GM18505 (cell line): ENCODE data around the gene FDXACB1.

Experiments
- ATAC-seq: cut with Tn5 transposase; IDR thresholded peaks from one replicate; pipeline ENCODE4 v1.9.1; 2021; ENCODE audit not compliant: unreplicated experiment
- POLR2A ChIP-seq: IDR thresholded peaks from 4 replicates; pipeline ENCODE4 v1.6.1; 2011; ENCODE audit warnings: borderline replicate concordance; ENCODE audit not compliant: insufficient read depth, insufficient read length; ENCODE audit errors: extremely low read depth

FDXACB1 gene

DNA sequence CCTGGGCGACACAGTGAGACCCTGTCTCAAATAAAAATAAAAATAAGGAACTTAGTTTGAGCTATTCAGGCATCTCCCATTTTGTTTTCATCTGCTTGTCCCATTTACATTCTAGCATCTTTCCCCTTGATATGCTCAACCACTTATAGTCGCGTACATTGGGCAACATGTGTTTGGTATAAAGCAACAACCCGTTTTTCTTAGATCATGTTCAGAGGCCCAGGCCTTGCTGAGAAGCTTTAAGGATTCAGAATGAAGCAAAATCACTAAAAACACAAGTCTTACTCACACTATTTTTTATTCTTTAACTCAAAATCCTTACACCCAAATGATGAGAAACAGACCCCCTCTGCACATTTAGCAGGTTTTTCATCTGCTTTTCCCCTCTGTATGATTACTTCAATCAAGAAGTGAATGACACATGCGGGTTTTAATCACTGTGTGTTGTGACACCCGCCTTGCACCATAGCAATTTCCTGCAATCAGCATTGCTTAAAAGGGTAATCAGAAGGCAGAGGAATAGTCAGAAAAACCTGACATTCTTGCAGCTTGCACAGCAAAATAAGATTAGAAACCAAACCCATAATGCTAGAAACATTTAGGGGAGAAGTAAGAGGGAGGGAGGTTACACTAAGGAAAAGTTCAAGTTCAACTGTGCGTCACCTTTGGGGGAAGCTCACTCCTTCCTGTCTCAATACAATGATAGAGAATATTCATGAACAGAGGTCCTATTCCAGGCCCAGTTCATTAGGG lies 33.5 kb downstream of the FDXACB1 start:
- no peak for ATAC-seq
- TF ChIP-seq POLR2A, result no peak

DNA sequence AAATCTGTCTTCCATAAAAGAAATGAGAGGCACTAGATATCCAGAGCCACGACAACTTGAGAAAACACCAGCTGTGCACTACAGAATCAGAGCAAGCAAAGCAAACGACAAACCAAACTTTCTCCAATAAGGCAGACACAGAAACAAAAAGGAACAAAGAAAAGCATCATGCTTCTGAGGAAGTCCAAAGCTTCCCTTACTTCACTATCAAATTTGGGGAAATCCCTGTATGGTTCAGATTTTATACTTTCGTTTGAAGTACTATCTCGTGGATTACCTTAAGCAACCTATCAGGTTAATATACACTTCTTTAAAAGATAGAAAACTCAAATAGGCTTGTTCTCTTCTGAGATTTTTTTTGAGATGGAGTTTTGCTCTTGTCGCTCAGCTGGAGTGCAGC lies 35.3 kb downstream of the FDXACB1 start:
- no peak for TF ChIP-seq POLR2A
- no peak for ATAC-seq

DNA sequence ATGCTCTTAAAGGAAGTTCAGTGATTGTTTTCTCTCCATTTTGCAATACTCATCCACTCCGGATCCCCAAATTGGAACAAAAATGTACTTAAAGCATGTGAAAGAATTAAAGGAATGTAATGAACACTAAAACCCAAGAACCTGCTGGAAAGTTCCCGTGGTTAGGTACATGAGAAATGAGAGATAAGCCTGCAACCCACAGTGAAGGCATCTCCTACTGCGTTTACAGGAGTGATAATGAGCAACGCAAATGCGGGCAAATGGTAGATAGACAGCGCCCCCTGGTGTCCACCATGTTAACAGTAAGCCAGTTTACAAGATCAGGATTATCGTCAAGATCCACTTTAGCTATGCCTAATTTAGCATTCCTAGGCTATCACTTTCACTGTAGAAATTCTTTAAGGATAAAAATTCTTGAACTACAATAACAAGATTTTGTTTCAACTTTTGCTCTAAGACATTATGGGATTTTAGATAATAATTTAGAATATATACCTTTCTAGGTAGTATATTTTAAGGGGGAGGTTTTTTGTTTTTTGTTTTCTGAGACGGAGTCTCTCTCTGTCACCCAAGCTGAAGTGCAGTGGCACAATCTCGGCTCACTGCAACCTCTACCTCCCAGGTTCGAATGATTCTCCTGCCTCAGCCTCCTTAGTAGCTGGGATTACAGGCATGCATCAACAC lies 37.5 kb downstream of the FDXACB1 start:
- TF ChIP-seq POLR2A, result no peak
- ATAC-seq, result no peak

DNA sequence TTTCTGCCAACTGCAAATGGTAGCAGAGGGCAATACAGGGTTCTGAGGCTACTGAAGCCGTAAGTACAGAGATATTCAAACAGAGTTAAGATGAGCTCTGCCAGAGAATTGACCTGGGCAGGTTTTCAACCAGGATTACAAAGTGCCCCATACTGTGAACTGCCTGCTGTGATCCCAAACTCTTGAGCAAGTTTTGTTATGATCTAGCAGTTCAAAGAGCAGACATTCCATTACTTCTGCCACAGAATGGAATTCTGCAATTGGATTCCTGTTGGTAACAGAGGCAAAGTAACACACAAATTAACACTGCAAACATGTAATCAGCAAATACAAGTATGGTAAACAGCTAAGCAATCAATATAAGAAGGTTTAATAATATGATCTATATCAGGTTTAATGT lies 38.8 kb downstream of the FDXACB1 start:
- ATAC-seq, result no peak
- no peak for TF ChIP-seq POLR2A

DNA sequence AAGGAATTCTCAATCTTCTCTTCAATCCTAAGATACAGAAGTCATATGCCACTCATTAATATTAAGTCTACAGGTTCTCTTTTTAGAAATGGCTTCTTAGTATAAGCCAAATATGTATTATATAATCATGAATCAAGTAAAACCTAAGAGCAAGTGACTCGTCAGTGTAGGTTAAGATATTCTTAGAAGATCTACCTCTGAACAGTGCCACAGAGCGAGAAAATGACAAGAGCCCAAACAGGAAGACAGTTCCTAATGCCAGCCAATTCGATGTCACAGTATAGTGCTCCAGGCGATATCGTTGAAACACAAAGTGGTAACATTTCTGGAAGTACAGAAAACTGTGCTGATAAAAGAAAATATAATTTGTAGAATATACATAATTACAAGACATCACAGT lies 40.9 kb downstream of the FDXACB1 start:
- no peak for ATAC-seq
- no peak for TF ChIP-seq POLR2A

DNA sequence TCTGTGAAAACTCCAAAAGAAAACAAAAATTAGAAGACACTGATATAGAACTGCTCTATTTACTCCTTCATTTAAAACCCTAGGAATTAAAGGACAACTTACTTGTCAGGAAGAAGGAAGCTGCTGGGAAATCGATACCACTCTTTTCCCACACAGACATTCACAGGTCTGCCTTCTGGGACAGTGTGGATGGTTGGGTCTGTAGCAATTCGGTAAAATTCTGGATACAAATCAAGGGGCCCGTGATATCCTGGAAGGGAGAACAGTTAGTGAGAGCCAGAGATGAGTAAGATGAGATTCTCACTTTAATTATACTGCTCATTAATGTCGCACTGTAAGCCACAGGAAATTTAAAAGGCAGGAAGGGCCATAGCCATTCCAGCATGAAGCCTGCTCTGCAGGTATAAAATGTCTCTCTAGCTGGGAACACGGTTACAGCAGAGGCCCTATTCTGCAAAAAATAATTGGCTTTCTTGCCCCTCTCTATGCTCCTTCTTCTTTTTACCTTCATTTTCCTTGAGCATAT lies 41.5 kb downstream of the FDXACB1 start:
- no peak for ATAC-seq
- no peak for TF ChIP-seq POLR2A

DNA sequence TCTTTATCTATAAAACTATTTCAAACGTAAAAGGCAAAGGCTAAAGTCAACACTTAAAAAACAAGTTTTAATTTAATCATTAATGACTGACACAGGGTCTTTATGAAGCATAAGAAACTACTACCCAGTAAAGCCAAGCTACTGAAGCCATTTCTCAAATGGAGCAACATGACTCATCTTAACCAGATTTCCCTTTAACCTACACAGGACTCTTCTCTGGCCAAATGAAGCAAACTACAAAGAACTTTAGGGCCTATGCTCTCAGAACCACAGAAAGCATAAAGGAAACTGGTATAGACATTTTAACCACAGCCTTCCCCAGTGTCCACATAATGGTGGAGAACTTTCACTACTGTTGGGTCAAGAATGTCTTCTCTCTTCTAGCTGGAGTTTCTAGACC lies 42.2 kb downstream of the FDXACB1 start:
- no peak for TF ChIP-seq POLR2A
- ATAC-seq, result peak; percentile 57

DNA sequence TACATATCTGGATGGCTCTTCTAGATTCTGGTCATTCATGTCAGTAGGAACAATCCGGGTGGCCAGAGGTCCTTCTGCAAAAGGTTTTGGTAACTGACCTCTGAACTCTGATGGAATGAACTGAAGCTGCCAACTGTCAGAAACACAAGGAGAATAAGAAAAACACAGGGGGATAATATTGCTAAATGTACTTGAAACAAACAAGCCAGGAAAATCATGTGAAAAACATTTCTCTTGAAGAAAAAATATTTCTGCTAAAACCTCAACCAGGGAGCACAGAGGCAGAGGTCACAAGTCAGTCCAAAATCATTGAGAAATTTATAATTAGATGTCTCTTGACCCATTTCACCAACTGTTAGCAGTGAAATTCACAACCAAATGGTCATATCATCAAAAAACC lies 42.8 kb downstream of the FDXACB1 start:
- no peak for TF ChIP-seq POLR2A
- no peak for ATAC-seq

DNA sequence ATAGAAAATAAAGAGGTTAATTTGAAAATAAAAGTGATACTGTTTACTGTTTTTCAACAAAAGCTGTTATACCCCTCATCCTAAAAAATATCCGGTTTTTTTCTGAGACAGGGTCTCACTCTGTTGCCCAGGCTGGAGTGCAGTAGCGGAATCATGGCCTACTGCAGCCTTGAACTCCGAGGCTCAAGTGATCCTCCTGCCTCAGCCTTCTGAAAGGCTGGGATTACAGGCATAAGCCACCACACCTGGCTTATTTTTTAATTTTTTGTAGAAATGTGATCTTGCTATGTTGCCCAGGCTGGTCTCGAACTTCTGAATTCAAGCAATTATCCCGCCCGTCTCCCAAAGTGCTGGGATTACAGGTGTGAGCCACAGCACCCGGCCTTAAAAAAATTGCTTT lies 43.3 kb downstream of the FDXACB1 start:
- no peak for ATAC-seq
- TF ChIP-seq POLR2A, result no peak

DNA sequence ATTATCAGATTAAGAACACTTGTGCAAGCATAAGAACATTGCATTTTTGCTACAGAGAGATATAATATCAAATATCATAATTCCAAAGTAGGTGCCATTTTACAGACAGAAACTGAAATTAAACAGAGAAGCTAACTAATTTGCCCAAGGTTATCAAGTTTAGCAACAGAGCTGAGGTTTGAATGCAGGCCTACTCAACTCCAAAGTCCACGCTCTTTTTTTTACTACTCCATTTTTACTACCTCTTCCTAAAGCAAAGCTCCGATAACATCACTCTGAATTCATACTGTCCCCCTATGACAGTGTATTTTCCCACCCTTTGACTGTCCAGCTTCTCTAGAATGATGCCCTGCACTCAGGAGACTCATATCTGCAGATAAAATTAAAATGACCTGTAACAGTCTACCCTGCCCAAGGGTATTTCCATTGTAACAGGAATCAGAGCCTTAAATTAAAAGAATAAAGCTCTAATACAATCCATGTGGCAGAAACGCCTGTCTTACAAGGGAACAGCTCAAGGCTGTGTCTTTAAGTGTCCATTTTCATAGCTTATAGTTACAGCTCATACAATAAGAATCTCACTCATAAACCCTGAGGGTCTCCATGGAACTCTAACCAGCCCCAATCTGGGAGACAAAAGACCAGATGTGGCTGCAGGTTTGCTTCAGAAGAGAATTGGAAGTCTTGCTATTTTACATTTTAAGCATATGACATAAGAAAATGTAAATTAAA lies 44.4 kb downstream of the FDXACB1 start:
- no peak for TF ChIP-seq POLR2A
- ATAC-seq, result no peak

DNA sequence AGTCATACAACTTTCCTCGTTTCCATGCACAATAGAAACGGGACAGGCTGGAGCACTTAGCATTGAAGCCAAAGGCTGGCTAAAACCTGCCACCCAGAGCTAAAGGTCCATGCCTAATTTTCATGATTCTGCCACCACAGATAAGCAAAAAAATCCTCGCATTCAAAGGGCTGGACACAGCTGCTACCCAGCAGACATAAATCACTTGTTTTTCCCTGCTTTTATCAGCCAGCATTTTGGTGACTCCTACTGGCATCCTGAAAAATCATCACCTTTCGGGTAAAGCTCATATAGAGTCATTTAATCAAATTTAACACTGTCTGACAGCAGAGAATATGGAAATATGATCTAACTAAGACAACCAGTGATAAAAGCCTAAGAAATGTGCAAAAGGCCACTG lies 45.4 kb downstream of the FDXACB1 start:
- TF ChIP-seq POLR2A, result no peak

DNA sequence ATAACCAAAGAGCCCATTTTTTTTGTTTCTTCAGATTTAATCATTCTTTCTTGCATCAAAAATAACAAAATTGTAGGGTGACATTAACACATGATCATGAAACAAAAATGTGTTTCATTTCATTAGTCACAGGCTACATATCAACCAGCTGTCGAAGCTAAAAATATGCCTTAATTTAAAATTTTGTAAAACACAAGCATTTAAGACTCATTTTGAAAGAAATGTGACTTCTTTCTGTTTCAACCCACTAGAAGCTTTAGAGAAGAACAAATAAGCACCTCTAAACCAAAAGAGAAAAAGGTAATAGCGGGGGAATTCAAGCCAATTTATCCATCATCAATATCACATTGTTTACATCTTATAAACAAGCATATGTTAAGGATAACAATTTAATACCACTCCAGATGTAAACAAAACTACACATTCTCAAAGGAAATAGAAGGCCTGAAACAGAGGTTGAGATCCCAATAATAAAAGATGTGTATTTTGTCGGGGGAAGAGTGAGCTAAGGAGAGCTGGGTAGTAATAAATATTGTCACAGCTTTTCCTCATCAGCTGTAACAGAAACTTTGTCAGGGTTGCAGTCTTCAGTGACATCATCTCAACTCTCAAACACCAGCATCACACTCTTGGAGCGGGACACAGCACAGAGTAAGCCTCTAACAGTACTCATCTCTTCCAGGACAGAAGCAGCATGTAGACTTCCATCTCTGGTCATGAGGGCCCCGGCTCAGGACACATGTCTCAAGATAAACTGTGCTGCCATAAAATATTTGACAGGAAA lies 49.6 kb downstream of the FDXACB1 start:
- no peak for ATAC-seq
- no peak for TF ChIP-seq POLR2A

More for the DNA sequence above, 45.4 kb downstream of the FDXACB1 start:
- no peak for ATAC-seq
